NCI-H2227 (cell line): ENCODE data around the gene RPP21.

Experiments used
- DNase-seq: peaks from one replicate; lab custom pipeline; 2025; ENCODE audit not compliant: unreplicated experiment; lab: John Stamatoyannopoulos, UW

Gene RPP21

GRCh38 chr6:30344868-30345671 lies at the start of gene RPP21:
Gene RPP21, plus strand, starts transcription at chr6:30345156. Its CDS starts 16 bp downstream, at chr6:30345172.
- peak; percentile 90 for DNase-seq

- no peak for DNase-seq
Measured at GRCh38 chr6:30295837-30296236, 49.1 kb upstream of the RPP21 start.

GRCh38 chr6:30304002-30304401 lies 41.0 kb upstream of the RPP21 start:
- DNase-seq = no peak

- DNase-seq = no peak
Measured at GRCh38 chr6:30311101-30311500, 33.9 kb upstream of the RPP21 start.

GRCh38 chr6:30311671-30312070 lies 33.3 kb upstream of the RPP21 start:
- DNase-seq = no peak

GRCh38 chr6:30312266-30312665 lies 32.7 kb upstream of the RPP21 start:
- DNase-seq = no peak

- DNase-seq = no peak
Measured at GRCh38 chr6:30312676-30313321, 32.2 kb upstream of the RPP21 start.

GRCh38 chr6:30315156-30315555 lies 29.8 kb upstream of the RPP21 start:
- no peak for DNase-seq

- no peak for DNase-seq
Measured at GRCh38 chr6:30317913-30318589, 26.9 kb upstream of the RPP21 start.

- no peak for DNase-seq
Measured at GRCh38 chr6:30319146-30319835, 25.7 kb upstream of the RPP21 start.

- DNase-seq = no peak
Measured at GRCh38 chr6:30321692-30322388, 23.1 kb upstream of the RPP21 start.

GRCh38 chr6:30322527-30323501 lies 22.1 kb upstream of the RPP21 start:
- DNase-seq = no peak

GRCh38 chr6:30323806-30324205 lies 21.1 kb upstream of the RPP21 start:
- no peak for DNase-seq

GRCh38 chr6:30325150-30325872 lies 19.6 kb upstream of the RPP21 start:
- DNase-seq = peak; percentile 79

GRCh38 chr6:30325873-30326525 lies 19.0 kb upstream of the RPP21 start:
- peak; percentile 90 for DNase-seq

GRCh38 chr6:30326526-30327231 lies 18.3 kb upstream of the RPP21 start, which contains the start of gene TRIM39:
Gene TRIM39, plus strand, starts transcription at chr6:30326927. Its CDS starts 2,391 bp downstream, at chr6:30329318.
- DNase-seq = peak; percentile 91

- no peak for DNase-seq
Measured at GRCh38 chr6:30327232-30327746, 17.7 kb upstream of the RPP21 start.
